Inferior parietal cortex (tissue), 1 donor: ENCODE data around the gene PIP5K1A.
A peak's percentile ranks its signal among the peaks of the same experiment; 100 is the strongest.
"Not testable (repeated sequence)": the region's sequence is repeated elsewhere in the genome, so short reads cannot be mapped to it uniquely, and the experiment has no call there.

ENCODE experiments used
- DNase-seq: peaks from one replicate; pipeline ENCODE4 v3.0.0-alpha.2; 2016; ENCODE audit errors: extremely low spot score

Gene PIP5K1A

DNA sequence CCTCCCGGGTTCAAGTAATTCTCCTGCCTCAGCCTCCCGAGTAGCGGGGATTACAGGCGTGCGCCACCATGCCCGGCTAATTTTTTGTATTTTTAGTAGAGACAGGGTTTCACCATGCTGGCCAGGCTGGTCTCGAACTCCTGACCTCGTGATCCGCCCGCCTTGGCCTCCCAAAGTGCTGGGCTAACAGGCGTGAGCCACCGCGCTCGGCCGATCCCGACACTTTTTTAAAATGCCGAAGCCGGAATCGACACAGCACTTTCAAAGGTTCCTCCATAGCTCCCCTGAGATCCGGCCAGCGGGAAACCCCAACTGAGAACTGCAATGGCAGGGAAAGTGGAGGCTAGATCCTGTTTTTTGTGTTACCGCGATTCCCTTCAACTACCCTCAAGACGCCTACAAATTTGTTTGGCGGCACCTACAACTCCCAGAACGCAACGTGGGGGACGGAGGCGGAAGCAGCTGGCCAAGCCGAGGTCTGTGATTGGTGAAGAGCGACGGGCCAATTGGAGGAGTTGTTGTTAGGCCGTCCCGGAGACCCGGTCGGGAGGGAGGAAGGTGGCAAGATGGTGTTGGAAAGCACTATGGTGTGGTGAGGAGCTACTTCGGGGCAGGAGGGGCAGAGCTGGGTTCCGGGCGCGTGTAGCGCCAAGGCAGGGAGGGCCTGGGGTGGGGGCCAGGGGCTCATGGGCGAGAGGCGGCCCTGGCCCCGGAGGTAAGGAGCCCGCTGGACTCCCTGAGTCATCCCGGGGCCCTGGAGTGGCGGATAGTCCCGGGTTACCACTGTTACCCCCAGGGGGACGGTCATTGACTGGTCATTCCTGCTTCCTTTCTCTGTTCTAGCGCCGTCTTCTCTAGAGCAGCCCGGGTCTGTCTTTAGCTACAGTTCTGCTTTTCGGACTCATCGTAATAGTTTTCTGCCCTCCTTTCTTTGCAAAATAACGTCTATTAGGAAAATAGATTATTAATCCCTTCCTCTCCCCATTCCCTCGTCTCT is 56.2 kb downstream of the PIP5K1A start, which contains the start of gene PSMD4:
PSMD4 (plus strand) TSS at position 518 of the 997 bp plus-strand sequence; CDS start at position 567, 49 bp downstream.
- DNase-seq, result peak; percentile 99

DNA sequence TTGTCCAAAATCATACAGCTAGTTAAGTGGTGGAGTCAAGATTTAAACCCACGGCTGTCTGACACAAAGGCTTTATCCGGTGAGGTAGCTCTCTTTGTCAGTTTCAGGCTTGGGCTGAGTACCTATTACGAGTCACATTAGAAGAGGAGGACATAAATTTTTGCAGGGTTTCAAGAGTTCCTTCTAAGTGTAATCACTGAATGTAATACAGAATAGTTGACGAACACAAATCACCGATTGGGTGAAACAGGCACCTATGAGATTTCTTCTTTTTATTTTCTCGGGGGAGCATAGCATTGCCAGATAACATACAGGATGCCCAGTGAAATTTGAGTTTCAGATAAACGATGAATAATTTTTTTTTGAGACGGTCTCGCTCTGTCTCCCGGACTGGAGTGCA is 57.0 kb downstream of the PIP5K1A start:
- DNase-seq, result no peak

- no peak for DNase-seq
These were observed 61.0 kb downstream of the PIP5K1A start for GRCh38 chr1:151259351-151259750.

- DNase-seq, result no peak
These were observed 67.3 kb downstream of the PIP5K1A start for GRCh38 chr1:151265446-151266236.

- DNase-seq, result no peak
These were observed 68.0 kb downstream of the PIP5K1A start for GRCh38 chr1:151266315-151266714.

DNA sequence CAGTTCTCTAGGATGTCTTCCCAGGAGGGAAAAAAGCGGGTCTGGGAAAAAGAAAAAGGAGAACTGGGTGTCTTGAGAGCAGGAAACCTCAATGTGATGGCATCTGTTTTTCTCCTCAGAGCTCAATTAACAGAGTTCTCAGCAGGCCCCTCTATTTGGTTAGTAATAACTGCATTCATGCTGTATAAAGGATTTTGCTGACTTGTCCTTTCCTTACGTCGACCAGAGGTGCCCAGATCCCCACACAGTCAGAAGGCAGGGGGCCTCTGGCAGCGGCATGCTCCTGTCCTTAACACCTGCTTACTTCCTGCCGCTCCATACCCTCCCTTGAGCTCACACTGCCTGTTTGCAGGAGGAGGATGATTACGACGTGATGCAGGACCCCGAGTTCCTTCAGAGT is 68.5 kb downstream of the PIP5K1A start:
- no peak for DNase-seq

DNA sequence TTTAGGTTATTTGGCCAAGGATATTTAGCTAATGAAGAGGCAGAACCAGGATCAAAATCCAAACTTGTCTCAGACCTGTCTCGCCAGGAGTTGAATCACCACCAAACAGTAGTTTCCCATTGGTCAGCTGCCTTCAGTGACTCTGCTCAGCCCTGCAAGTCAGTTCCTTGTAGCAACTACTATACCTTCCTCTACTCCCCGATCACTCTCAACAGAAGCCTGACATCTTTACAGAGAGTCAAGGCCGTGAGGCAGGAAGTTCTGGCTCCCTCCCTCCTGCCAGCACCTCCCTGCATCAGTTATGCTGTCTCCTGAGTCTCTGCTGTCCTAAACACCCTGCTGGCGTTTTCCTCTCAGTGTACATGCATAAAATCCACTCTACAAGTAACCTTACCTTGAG is 69.4 kb downstream of the PIP5K1A start:
- no peak for DNase-seq

GRCh38 chr1:151273924-151274466 is 75.6 kb downstream of the PIP5K1A start:
- no peak for DNase-seq

DNA sequence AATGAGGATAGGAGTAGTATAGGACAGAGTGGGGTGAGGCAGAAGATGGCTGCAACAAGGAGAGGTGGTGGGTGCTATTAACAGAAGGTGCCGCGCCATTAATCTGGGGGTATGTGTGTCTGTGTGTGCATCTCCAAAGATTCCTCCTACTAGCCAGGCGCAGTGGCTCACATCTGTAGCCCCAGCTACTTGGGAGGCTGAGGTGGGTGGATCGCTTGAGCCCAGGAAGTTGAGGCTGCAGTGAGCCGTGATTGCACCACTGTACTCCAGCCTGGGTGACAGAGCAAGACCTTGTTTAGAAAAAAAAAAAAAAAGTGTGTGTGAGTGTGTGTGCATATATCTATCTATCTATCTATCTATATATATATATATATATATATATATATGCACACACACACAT is 77.0 kb downstream of the PIP5K1A start:
- not testable (repeated sequence) for DNase-seq

GRCh38 chr1:151277249-151277648 is 78.9 kb downstream of the PIP5K1A start:
- no peak for DNase-seq

- DNase-seq, result peak; percentile 98
These were observed 83.0 kb downstream of the PIP5K1A start for GRCh38 chr1:151281225-151281968.

DNA sequence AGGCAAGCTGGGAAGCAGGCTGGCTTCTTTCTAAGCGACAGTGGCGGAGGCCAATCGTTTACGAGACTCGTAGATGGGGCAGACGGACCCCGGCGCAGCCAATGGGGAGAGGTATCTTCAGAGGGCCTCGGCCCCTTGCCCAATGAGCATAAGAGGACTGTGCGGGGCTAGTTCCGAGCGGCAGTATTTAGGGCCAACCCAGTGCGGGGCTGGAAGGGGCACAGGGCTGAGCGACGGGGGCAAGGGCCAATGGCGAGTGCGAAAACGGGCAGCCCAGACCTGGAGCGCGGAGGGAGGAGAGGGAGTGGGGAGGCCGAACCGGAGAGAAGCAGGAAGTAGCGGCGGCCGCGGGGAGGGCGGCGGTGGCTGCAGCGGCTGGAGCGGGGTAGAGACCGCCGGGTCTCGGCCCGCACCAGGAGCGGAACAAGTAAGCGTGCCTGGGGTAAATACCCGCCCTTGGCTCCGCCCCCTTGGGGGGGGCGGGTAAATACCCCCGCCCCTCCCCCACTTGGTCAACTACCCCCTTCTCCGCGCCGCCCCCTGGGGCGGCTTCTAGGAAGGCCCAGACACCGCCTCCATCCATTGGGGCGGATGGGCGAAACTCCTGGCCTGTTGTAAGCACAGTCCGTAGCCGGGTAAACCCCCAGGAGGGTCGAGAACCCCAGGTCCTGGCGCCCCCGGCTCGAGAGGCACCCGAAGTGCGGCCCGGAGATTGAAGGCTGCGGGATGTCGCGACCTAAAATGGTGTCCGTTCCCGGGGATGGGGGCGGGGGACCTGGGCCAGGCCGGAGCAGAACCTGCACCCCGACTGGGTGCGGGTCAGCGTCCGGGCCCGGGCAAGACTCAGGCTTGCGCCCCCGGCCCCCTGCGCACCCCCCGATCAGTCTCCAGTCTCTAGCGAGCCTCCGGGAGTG is 83.9 kb downstream of the PIP5K1A start, which contains the start of gene ZNF687:
ZNF687 (plus strand) TSS at position 331 of the 914 bp plus-strand sequence. CDS start 3,993 bp downstream, outside the sequence.
- peak; percentile 100 for DNase-seq

DNA sequence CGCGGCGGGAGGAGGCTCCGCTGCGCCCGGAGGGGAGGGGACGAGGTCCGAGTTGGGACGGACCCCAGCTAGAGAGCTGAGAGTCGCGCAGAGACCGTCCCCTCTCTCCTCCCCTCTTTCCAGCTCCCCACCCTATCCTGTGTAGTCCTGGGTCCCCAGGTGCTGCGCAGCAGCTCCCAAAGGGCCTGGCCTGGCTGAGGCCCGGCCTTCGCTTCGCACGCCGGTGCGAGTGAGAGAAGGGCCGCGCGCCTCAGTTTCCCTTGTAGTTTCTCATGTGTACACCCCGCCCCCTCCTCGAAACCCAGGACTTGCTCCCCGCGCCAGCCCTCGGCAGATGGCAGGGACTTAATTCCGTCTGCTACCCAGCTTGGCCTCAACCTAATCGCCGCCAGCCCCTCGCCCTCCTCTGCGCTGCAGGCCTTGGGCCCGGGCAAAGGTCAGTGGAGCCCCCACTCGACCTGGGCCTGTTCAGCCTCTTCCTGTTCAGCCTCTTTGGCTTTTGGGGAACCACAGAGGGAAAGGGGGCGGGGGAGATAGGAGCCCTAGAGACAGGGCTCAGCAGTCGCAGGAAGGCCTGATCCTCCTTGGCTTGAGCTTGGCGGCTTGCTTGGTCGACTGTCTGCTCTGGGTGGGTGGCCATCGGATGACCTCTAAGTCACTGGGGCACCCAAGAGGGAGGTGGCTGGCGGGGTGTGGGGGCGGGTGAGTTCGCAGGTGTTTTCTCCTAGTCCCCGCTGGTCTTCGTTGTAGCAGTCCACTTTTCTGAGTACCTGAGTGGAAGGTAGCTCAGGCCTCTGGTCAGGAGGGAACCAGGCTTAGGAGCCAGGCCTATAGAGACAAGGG is 84.8 kb downstream of the PIP5K1A start:
- DNase-seq, result no peak

- no peak for DNase-seq
These were observed 85.7 kb downstream of the PIP5K1A start for GRCh38 chr1:151284013-151284577.

- no peak for DNase-seq
These were observed 88.4 kb downstream of the PIP5K1A start for GRCh38 chr1:151286619-151287340.

GRCh38 chr1:151287341-151287699 is 89.0 kb downstream of the PIP5K1A start:
- DNase-seq, result no peak

- no peak for DNase-seq
These were observed 89.6 kb downstream of the PIP5K1A start for GRCh38 chr1:151287767-151288500.

GRCh38 chr1:151288502-151288901 is 90.2 kb downstream of the PIP5K1A start:
- no peak for DNase-seq
